HepG2 (cell line): ENCODE measurements around the gene NUTM2A. TPM values are rescaled to one million over a fixed set of nuclear protein-coding genes. Genes with fewer than 3 reads are reported as not detected.
"Not testable (repeated sequence)": the region's sequence is repeated elsewhere in the genome, so short reads cannot be mapped to it uniquely, and the experiment has no call there.

Experiments used
- ATAC-seq: fragments of 200-7000 bp; cut with Tn5 transposase; 3 replicates; pipeline ENCODE4 v1.9.1; 2020; ENCODE audit warnings: mild to moderate bottlenecking, moderate library complexity
- BruUV-seq: library from RNA; stranded (reverse); fragments of 400-500 nt; replicated peaks from 2 replicates; lab custom pipeline; 2021; lab: Mats Ljungman, UMichigan
- CTCF ChIA-PET: fragments of 300-600 bp; formaldehyde crosslinking; extraction: SDS; loops from one replicate; lab custom pipeline; 2021; ENCODE audit warnings: low total read pairs, inconsistent platforms, low intra/inter-chr PET ratio; lab: Yijun Ruan, JAX
- POLR2A ChIA-PET: fragments of 350-600 bp; sonication (Branson Sonifier 250); formaldehyde crosslinking; loops from one replicate; lab custom pipeline; 2020; ENCODE audit warnings: antibody characterized with exemption, inconsistent platforms; lab: Yijun Ruan, JAX
- DNase-seq: peaks from one replicate; pipeline ENCODE4 v3.0.0-alpha.2; 2015; ENCODE audit warnings: low spot score
- FAIRE-seq: peaks from 3 replicates; lab custom pipeline; 2011; peaks lifted over from hg19 to GRCh38; lab: Jason Lieb, UNC
- H2AFZ ChIP-seq: one replicate; pipeline ENCODE4 v1.6.1; 2011; ENCODE audit warnings: low read length, inconsistent platforms
- H3K27ac ChIP-seq: fragments of 300-600 bp; 3 replicates; pipeline ENCODE4 v1.8.0; 2011; ENCODE audit warnings: mixed run types, mild to moderate bottlenecking, mixed read lengths, low read length, inconsistent platforms; ENCODE audit not compliant: insufficient read depth; ENCODE audit errors: extremely low read length
- H3K27me3 ChIP-seq, 2 experiments: fragments of 200-600 bp in 1 of 2; 2 replicates in 1 of 2; 3 replicates in 1 of 2; pipeline versions ENCODE4 v1.6.0 to v1.8.0; 2011; ENCODE audit warnings: low read length in 2 of 2, mild to moderate bottlenecking in 2 of 2, moderate library complexity in 2 of 2, inconsistent platforms in 1 of 2; ENCODE audit not compliant: insufficient read depth in 2 of 2, control insufficient read depth in 1 of 2
- H3K36me3 ChIP-seq, 2 experiments: fragments of 200-600 bp in 1 of 2; replicated peaks in 1 of 2; 2 replicates in 1 of 2; 3 replicates in 1 of 2; pipeline versions ENCODE4 v1.5.1 to v1.8.0; 2011; ENCODE audit warnings: low read length in 2 of 2, inconsistent platforms in 1 of 2; ENCODE audit not compliant: insufficient read depth in 2 of 2, control insufficient read depth in 1 of 2
- H3K4me1 ChIP-seq: 2 replicates; pipeline ENCODE4 v1.5.1; 2012; ENCODE audit warnings: low read length, inconsistent platforms; ENCODE audit not compliant: insufficient read depth
- H3K4me2 ChIP-seq: 2 replicates; pipeline ENCODE4 v1.6.0; 2011; ENCODE audit warnings: low read depth, low read length, inconsistent platforms
- H3K4me3 ChIP-seq, 3 experiments: fragments of 200-600 bp in 1 of 3; sonication (generic), shearing (Covaris generic) in 1 of 3; replicated peaks in 1 of 3; 2 replicates each; pipeline ENCODE4 v1.5.1; 2011 to 2016; ENCODE audit warnings: low read length in 3 of 3, inconsistent platforms in 2 of 3, low read depth in 2 of 3, mild to moderate bottlenecking in 2 of 3, control low read depth in 1 of 3, mixed read lengths in 1 of 3; ENCODE audit not compliant: insufficient read depth in 1 of 3
- H3K79me2 ChIP-seq: one replicate; pipeline ENCODE4 v1.6.1; 2011; ENCODE audit warnings: low read length, inconsistent platforms; ENCODE audit not compliant: insufficient read depth
- H3K9ac ChIP-seq: 2 replicates; pipeline ENCODE4 v1.6.0; 2011; ENCODE audit warnings: mild to moderate bottlenecking, low read depth, low read length, inconsistent platforms; ENCODE audit not compliant: insufficient read depth
- H3K9me3 ChIP-seq: 2 replicates; pipeline ENCODE4 v1.5.1; 2012; ENCODE audit warnings: mild to moderate bottlenecking, low read length
- H4K20me1 ChIP-seq: 2 replicates; pipeline ENCODE4 v1.6.0; 2011; ENCODE audit warnings: inconsistent platforms, mild to moderate bottlenecking, low read length, moderate library complexity; ENCODE audit not compliant: insufficient read depth
- WGBS: methylation state at CpG from one replicate; pipeline ENCODE4 v1.1.6; 2017; ENCODE audit warnings: low lambda C conversion rate; 5-methylcytosine and 5-hydroxymethylcytosine counted together
- in situ Hi-C: cut with HindIII; loops from 2 replicates; pipeline ENCODE4 v1.10.0; 2017; ENCODE audit warnings: low pct_unique_long_range_greater_than_20kb; ENCODE audit not compliant: extremely low pct_ligation_motif_present
- intact Hi-C: fragments of 100-400 bp; cut with micrococcal nuclease; formaldehyde crosslinking; loops from one replicate; pipeline ENCODE4 v1.10.0; 2022; ENCODE audit not compliant: unreplicated experiment
- polyA plus RNA-seq, 8 experiments: library from polyadenylated mRNA; depleted of rRNA in 3 of 8; stranded (reverse) in 7 of 8; unstranded in 1 of 8; fragments of >200 nt; fragmentation: Illumina TruSeq in 4 of 8; extraction: Trizol in 4 of 8; gene quantifications; 2 replicates each; pipeline versions ENCODE4 v1.2.1 to v1.2.3, GENCODE V29; 2011 to 2016; ENCODE audit warnings: low read depth in 4 of 8, missing spikeins in 1 of 8, mixed read lengths in 1 of 8; ENCODE audit not compliant: insufficient read depth in 1 of 8
- total RNA-seq, 5 experiments: library from RNA; depleted of rRNA; stranded (reverse); fragments of >200 nt; fragmentation: Illumina TruSeq; extraction: Trizol; gene quantifications; 2 replicates each; pipeline ENCODE4 v1.2.3, GENCODE V29; 2016; ENCODE audit warnings: low read depth in 1 of 5

The NUTM2A gene
- total and polyA plus RNA-seq, 2 of the 13 experiments (the other 11 are each of a cell fraction or from before 2014, with no cell fraction given), result 0.05 to 0.31 TPM

DNA sequence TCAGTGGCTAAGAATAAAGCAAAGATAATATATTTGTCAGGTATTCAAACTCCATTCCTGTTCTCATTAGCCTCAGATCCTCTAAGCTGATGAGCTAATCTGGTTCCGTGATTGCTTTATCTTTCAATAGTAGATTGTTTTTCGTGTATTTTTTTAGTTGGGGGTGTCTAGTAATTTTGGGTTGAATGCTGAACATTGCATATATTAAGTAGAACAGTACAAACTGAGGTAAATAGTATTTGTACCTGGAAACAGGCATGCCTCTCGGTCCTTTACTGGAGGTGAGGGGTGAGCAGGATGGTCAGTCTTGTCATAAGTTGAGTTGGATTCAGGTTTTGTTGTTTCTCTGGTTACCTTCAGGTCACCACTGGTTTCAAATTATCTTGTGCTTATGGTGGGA, 37.7 kb upstream of the NUTM2A start:
- intact Hi-C loops, H3K27me3 ChIP-seq, H3K79me2 ChIP-seq, H3K9ac ChIP-seq, in situ Hi-C loops, H3K9me3 ChIP-seq, H3K4me3 ChIP-seq, ATAC-seq, H3K4me1 ChIP-seq, POLR2A ChIA-PET, FAIRE-seq, BruUV-seq, H3K36me3 ChIP-seq, CTCF ChIA-PET, H3K4me2 ChIP-seq, DNase-seq, H2AFZ ChIP-seq, H4K20me1 ChIP-seq, H3K27ac ChIP-seq: not testable (repeated sequence)
- 95% methylated on average over 3 of the region's 3 CpGs for WGBS

DNA sequence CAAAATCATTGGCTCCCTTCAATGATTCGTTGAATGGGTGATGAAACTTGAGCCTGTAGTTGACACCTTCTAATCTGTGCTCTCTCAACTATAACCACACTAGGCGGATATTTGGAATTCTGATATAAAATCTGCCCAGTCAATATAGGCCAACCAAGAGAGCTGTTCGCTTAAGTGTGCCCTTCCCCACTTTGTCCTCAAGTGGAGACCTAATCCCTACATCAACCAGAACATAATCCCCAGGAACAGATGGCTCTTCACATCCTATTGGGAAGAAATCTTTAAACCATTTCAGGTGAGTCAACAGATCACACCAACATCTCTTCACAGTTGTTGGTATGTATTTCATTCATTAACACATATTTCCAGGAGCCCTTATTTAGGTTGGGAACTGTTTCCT, 33.4 kb upstream of the NUTM2A start:
- intact Hi-C loops, H3K79me2 ChIP-seq, POLR2A ChIA-PET, FAIRE-seq, H3K9me3 ChIP-seq, H3K27me3 ChIP-seq, DNase-seq, H3K4me3 ChIP-seq, H3K4me2 ChIP-seq, H4K20me1 ChIP-seq, H3K9ac ChIP-seq, H2AFZ ChIP-seq, H3K36me3 ChIP-seq, in situ Hi-C loops, CTCF ChIA-PET, ATAC-seq, H3K4me1 ChIP-seq, H3K27ac ChIP-seq, BruUV-seq: not testable (repeated sequence)
- WGBS, result 93% methylated on average over 3 of the region's 3 CpGs

DNA sequence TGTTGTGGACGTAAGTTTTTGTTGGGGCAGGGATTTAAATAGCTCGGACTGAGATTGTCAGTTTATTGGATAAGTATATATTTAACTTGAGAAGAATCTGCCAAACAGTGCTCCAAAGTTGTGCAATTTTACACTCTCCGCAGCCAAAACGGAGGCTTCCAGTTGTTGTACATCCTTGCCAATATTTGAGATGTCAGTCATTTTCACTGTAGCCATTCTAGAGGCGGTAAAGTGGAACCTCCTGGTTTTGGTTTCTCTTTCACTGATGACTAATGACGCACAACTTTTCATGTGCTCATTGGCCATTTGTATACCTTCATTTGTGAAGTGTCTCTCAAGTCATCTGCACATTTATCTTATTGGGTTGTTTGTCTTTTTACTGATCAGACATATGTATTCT, 24.3 kb upstream of the NUTM2A start:
- H4K20me1 ChIP-seq, H3K36me3 ChIP-seq, H3K27me3 ChIP-seq, BruUV-seq, CTCF ChIA-PET, DNase-seq, ATAC-seq, H3K27ac ChIP-seq, H3K79me2 ChIP-seq, in situ Hi-C loops, H3K9ac ChIP-seq, H3K4me1 ChIP-seq, H2AFZ ChIP-seq, intact Hi-C loops, POLR2A ChIA-PET, H3K4me2 ChIP-seq, H3K9me3 ChIP-seq, FAIRE-seq, H3K4me3 ChIP-seq: not testable (repeated sequence)
- WGBS, result 88% methylated on average over 6 of the region's 6 CpGs

DNA sequence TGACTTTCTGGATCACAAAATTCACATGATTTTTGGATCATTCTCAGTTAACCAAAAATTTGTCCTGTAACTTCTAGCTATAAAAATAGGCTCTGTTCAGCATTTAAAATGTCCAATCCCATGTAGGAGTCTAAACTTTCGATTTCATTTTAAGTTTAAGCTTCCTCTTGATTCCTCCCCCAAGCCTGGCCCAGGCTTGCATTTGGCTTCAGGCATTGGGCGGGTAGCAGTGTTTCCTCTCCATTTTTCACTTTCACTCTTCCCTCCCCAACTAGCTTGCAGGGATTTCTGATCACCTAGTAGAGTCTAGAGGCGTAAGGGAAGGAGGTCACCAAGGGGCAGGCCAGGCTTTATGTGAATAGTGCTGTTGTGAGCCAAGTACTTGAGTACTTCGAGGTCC, 20.4 kb upstream of the NUTM2A start:
- H3K27ac ChIP-seq, H3K36me3 ChIP-seq, DNase-seq, in situ Hi-C loops, H3K9me3 ChIP-seq, FAIRE-seq, CTCF ChIA-PET, H3K79me2 ChIP-seq, H3K9ac ChIP-seq, POLR2A ChIA-PET, BruUV-seq, H3K4me3 ChIP-seq, H3K4me1 ChIP-seq, H2AFZ ChIP-seq, intact Hi-C loops, ATAC-seq, H3K4me2 ChIP-seq, H3K27me3 ChIP-seq, H4K20me1 ChIP-seq: not testable (repeated sequence)
- 89% methylated on average over 3 of the region's 4 CpGs for WGBS
